ENCODE data around the gene PAN2. TPM values are rescaled to one million over a fixed set of nuclear protein-coding genes. Genes with fewer than 3 reads are reported as not detected.
A peak's percentile ranks its signal among the peaks of the same experiment; 100 is the strongest.

The PAN2 gene
- total RNA-seq, 1 experiment from 2014 or later: 78.1 TPM

DNA sequence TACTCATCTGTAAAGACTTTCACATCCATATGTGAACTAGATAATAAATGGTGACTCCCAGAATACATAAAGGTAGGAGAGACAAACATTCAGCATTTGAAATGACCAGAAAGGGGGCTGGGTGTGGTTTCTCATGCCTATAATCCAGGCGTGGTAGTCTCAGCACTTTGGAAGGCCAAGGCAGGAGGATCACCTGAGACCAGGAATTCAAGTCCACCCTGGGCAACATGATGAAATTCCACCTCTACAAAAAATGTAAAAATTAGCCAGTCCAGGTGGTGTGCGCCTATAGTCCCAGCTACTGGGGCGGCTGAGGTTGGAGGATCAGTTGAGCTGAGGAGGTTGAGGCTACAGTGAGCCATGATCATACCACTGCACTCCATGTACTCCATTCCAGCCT is 29.5 kb downstream of the PAN2 start:
- Histone ChIP-seq H3K4me1 (replicated peaks; ENCODE audit: insufficient read depth) (peaks cover 8% of the 10 kb centered on the region), H3K4me3 (no peak overlapping the region), H3K27ac (no peak overlapping the region), H4K20me1 (ENCODE audit: insufficient read depth) (no peaks in the 10 kb centered on the region), H3K9me2 (ENCODE audit: insufficient read depth) (no peaks in the 10 kb centered on the region), H2AFZ (no peak overlapping the region), H3K9me3 (ENCODE audit: insufficient read depth, low read depth) (no peaks in the 10 kb centered on the region), H3K36me3 (ENCODE audit: low read depth) (0 out of 2 replicates have a peak, but pooled peaks cover 3% of the 10 kb centered on the region), H3K4me2 (no peak overlapping the region), H3F3A (ENCODE audit: insufficient read depth, low read depth) (peaks cover 11% of the 10 kb centered on the region; the same call in 1 of the 2 replicates), H3K27me3 (ENCODE audit: insufficient read depth, low read depth) (no peaks in the 10 kb centered on the region), H3K79me2 (ENCODE audit: low read depth) (peaks cover 9% of the 10 kb centered on the region)
- TF ChIP-seq, protein P1, sequence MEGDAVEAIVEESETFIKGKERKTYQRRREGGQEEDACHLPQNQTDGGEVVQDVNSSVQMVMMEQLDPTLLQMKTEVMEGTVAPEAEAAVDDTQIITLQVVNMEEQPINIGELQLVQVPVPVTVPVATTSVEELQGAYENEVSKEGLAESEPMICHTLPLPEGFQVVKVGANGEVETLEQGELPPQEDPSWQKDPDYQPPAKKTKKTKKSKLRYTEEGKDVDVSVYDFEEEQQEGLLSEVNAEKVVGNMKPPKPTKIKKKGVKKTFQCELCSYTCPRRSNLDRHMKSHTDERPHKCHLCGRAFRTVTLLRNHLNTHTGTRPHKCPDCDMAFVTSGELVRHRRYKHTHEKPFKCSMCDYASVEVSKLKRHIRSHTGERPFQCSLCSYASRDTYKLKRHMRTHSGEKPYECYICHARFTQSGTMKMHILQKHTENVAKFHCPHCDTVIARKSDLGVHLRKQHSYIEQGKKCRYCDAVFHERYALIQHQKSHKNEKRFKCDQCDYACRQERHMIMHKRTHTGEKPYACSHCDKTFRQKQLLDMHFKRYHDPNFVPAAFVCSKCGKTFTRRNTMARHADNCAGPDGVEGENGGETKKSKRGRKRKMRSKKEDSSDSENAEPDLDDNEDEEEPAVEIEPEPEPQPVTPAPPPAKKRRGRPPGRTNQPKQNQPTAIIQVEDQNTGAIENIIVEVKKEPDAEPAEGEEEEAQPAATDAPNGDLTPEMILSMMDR (conservative IDR thresholded peaks at IDR 0.05): no peak
- TF ChIP-seq EZH2 (IDR thresholded peaks at IDR 0.05; ENCODE audit: low read depth): no peak
- POLR2A ChIA-PET (ENCODE audit: unreplicated experiment): no interaction called here
- no TSS peak for BruUV-seq (replicated peaks)
- no peak for DNase-seq
- intact Hi-C loops (cut with micrococcal nuclease; ENCODE audit: unreplicated experiment): no loop called here
- CTCF ChIA-PET: no interaction called here

DNA sequence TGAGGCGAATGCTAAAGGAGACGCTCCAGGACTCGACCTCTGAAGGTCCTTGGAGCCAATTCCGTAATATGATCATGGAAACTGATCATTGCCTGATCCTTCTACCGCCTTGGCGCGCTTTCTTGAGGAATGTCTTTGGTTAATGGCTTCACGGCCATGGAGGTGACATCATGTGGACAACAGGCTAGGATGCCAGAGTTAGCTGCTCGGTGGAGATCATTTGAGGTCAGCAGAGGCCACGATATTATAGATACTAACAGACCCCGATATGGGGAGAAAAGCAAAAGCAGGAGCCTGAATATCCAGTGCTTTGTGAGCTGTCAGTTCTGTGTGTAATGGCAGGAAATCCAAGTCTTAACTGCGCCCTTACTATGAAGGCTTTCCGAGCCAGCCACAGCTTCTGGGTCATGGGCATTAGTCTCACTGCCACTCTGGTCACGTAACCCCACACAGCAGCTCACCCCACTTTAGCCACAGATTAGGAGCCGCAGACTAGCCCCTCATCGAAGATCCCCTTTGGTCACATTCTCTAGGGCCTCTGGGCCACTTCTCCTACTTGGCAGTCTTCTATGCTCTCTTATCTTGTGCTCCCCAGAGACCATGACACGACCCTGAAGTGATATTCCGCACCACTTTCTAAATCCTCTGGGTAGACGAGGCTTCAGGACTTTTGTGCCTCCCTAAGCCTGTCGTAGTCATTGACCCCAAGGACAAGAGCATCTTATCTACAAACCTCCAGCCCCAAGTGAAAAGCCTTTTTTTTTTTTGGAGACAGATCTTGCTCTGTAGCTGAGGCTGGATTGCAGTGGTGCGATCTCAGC is 32.9 kb downstream of the PAN2 start:
- no peak for DNase-seq
- Histone ChIP-seq H4K20me1 (ENCODE audit: insufficient read depth) (no peaks in the 10 kb centered on the region), H3K4me2 (peak overlapping the region; percentile 97), H2AFZ (peak overlapping the region; percentile 79), H3K9me2 (ENCODE audit: insufficient read depth) (no peaks in the 10 kb centered on the region), H3K9me3 (ENCODE audit: insufficient read depth, low read depth) (no peaks in the 10 kb centered on the region), H3K36me3 (ENCODE audit: low read depth) (0 out of 2 replicates have a peak, but pooled peaks cover 8% of the 10 kb centered on the region), H3K27me3 (ENCODE audit: insufficient read depth, low read depth) (no peaks in the 10 kb centered on the region), H3K27ac (peak overlapping the region; percentile 31), H3K79me2 (ENCODE audit: low read depth) (peaks cover 43% of the 10 kb centered on the region), H3F3A (ENCODE audit: insufficient read depth, low read depth) (peaks cover 26% of the 10 kb centered on the region; the same call in 1 of the 2 replicates), H3K4me1 (replicated peaks; ENCODE audit: insufficient read depth) (peaks cover 33% of the 10 kb centered on the region), H3K4me3 (peak overlapping the region; percentile 88)
- no peak for TF ChIP-seq EZH2 (IDR thresholded peaks at IDR 0.05; ENCODE audit: low read depth)
- BruUV-seq (replicated peaks): TSS peak; percentile 67
- POLR2A ChIA-PET (ENCODE audit: unreplicated experiment): interaction anchor here (0.6 kb wide), 1 partner anchor 15 kb away, joined by 7 read pairs; the partner anchor contains the start of gene CNPY2
- intact Hi-C loops (cut with micrococcal nuclease; ENCODE audit: unreplicated experiment): loop anchor here (1.0 to 2.0 kb wide), 4 partner anchors 10 to 182 kb away; no protein-coding TSS in a partner anchor
- CTCF ChIA-PET: interaction anchor here (0.6 kb wide), 3 partner anchors 54 to 164 kb away, joined by 3 to 5 read pairs (median 5); no protein-coding TSS in a partner anchor

DNA sequence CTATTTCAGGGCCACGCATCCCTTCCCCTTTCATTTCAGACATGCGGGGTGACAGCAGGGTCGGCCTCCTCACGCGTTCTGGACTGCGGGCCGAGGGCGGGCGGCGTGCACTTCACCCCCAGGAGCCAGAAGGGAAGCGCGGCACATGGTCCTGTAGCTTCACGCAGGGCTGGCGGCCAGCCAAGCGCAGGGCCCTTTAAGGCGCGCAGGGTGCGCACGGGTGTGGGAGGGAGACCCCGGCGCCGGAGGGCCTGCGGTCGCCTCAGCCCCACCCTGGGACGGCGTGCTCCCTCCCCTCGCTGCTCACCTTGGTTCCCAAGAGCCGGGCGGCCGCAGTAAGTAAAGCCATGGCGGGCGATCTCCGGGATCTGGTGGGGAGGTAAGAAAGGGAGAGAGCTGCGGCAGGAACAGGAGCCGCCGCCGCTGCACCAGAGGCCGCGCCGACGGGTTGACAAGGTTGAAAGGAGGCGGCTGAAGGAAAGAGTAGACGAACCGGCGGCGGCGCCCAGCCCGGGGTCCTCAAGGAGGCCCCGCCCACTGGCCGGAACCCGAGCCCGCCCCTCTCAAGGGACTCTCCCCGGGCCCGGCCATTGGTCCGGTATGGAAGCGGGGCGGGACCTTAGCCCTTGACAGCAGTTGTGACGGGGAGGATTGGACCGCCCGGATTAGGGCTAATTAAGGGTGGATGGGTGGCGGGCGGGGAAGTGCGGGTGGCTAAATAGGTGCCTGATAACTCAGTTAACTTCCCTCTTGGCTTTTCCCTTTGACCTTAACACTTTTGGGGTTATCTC is 33.8 kb downstream of the PAN2 start, which contains the start of gene CS:
TSS of gene CS (minus strand) at position 478 of the 791 bp plus-strand sequence. CDS start at position 349, 129 bp downstream.
- H2AFZ ChIP-seq: peak within 1 kb of the TSS; percentile 84
- H4K20me1 ChIP-seq (ENCODE audit: insufficient read depth): no peaks in the 10 kb centered on the region
- no peaks in the 10 kb centered on the region for H3K27me3 ChIP-seq (ENCODE audit: insufficient read depth, low read depth)
- TF ChIP-seq, protein P1 (conservative IDR thresholded peaks at IDR 0.05): no peak
- TF ChIP-seq EZH2 (IDR thresholded peaks at IDR 0.05; ENCODE audit: low read depth): no peak
- peak within 1 kb of the TSS; percentile 97 for H3K4me2 ChIP-seq
- no TSS peak for BruUV-seq (replicated peaks)
- peaks cover 33% of the 10 kb centered on the region for H3K4me1 ChIP-seq (replicated peaks; ENCODE audit: insufficient read depth)
- CTCF ChIA-PET: interaction anchor here (0.6 kb wide), 2 partner anchors 55 to 58 kb away, joined by 3 to 5 read pairs; no protein-coding TSS in a partner anchor
- peak; percentile 93 to 97 for DNase-seq
- intact Hi-C loops (cut with micrococcal nuclease; ENCODE audit: unreplicated experiment): loop anchor here (1.0 to 2.0 kb wide), 4 partner anchors 9 to 181 kb away; no protein-coding TSS in a partner anchor
- H3K36me3 ChIP-seq (ENCODE audit: low read depth): 0 out of 2 replicates have a peak, but pooled peaks cover 8% of the 10 kb centered on the region
- H3K9me3 ChIP-seq (ENCODE audit: insufficient read depth, low read depth): no peaks in the 10 kb centered on the region
- POLR2A ChIA-PET (ENCODE audit: unreplicated experiment): no interaction called here
- H3K79me2 ChIP-seq (ENCODE audit: low read depth): peaks cover 51% of the 10 kb centered on the region
- H3K27ac ChIP-seq: peak within 1 kb of the TSS; percentile 31
- H3K4me3 ChIP-seq: peak within 1 kb of the TSS; percentile 88
- peaks cover 24% of the 10 kb centered on the region; the same call in 1 of the 2 replicates for H3F3A ChIP-seq (ENCODE audit: insufficient read depth, low read depth)
- no peaks in the 10 kb centered on the region for H3K9me2 ChIP-seq (ENCODE audit: insufficient read depth)

Data from PC-9 (cell line).